Measurements from ENCODE around the gene CENPVL2.
"Not testable (repeated sequence)": the region's sequence is repeated elsewhere in the genome, so short reads cannot be mapped to it uniquely, and the experiment has no call there.

The CENPVL2 gene

GRCh38 chrX:51682720-51683062 is at the start of gene CENPVL2:
TSS of gene CENPVL2 (minus strand) at chrX:51682831. CDS start at chrX:51682831, 0 bp downstream.
- DNase-seq (ENCODE audit: low read depth, low spot score); in situ Hi-C loops (cut with HindIII; ENCODE audit: low sequenced_read_pairs); H3K4me3 ChIP-seq (ENCODE audit: low read depth, low read length): not testable (repeated sequence)

DNA sequence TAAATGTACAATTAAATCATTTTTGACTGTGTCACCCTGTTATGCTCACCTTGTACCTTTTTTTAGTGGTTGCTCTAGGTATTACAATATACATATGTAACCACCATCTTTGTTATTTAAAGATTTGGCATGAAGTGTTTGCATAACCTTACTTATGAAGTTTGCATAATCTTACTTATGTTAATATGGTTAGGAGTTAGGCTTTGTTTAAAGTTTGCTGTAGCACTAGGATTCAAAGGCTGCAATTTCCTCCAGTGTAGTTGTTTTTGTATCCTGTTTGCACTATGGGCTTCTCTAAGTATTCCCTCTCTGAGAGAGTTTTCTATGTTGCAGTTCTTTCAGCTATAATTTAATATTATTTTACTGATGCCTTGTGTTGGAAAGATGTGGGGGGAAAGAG is 45.6 kb upstream of the CENPVL2 start:
- no peak for DNase-seq (ENCODE audit: low read depth, low spot score)
- no peak for TF ChIP-seq CTCF (IDR thresholded peaks at IDR 0.05; ENCODE audit: low read depth, low read length)
- in situ Hi-C loops (cut with HindIII; ENCODE audit: low sequenced_read_pairs), result no loop called here
- no peak overlapping the region for H3K4me3 ChIP-seq (ENCODE audit: low read depth, low read length)

DNA sequence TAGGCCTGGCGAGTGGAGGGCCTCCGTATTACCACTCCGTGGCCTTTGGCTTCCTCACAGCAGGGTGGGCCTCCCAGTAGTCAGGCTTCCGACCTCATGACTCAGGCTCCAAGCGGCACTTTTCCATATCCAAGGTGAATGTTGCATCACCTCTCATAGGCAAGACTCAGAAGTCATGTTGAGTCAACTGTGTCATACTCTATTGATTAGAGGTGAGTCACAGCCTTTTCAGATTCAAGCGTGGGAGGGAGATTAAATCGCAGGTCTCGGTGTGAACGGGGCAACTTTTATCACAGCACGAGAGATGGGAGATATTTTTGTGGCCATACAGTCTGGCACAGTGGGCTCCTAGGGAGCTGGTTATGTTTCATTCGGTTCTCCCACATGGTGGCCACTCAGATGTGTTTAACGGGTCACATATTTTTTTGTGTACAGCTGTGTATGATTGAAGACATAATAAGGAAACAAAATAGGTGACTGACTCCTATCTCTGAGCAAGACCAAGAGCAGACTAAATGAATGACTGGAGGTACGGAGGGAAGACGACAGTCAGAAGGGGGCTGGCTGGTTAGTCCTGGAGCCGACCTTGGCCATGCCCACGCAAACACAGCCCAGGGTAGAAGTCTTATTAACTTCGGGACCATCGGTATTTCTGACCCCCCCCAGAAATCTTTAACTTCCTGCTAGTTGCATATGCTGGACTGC is 30.5 kb upstream of the CENPVL2 start:
- in situ Hi-C loops (cut with HindIII; ENCODE audit: low sequenced_read_pairs); H3K4me3 ChIP-seq (ENCODE audit: low read depth, low read length); DNase-seq (ENCODE audit: low read depth, low spot score): not testable (repeated sequence)

DNA sequence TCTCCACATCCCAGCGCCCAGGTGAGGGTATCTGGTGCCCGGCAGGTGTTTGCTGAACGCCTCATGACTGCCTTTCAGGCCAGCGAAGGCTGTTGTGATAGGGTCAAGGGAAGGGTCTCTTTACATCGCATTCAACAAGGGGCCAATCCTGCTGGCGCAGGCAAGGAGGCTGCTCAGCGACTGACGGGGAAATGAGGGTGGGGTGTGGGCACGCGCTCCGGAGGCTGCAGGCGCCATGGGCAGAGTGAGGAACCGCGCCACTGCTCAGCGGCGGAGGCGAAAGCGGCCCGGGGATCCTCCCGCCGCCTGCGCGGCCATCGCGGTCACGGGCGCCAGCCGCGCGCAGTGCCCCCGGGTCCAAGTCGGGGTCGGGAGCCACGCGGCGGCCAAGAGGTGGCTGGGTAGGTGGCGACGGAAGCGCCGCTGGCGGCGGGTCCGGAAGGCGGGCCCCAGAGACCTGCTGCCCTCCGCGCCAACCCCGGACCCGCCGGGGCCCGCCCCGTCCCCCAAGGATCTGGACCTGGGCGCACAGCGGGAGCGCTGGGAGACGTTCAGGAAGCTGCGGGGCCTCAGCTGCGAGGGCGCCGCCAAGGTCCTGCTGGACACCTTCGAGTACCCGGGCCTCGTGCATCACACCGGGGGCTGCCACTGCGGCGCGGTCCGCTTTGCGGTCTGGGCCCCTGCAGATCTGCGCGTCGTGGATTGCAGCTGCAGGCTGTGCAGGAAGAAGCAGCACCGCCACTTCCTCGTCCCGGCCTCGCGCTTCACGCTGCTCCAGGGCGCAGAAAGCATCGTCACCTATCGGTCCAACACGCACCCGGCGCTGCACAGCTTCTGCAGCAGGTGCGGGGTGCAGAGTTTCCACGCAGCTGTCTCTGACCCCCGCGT is 27.9 kb upstream of the CENPVL2 start, which contains the start of gene CENPVL1:
Gene CENPVL1, plus strand, starts transcription at position 236 of the 888 bp plus-strand sequence. Its CDS starts 0 bp downstream, at position 236.
- H3K4me3 ChIP-seq (ENCODE audit: low read depth, low read length); in situ Hi-C loops (cut with HindIII; ENCODE audit: low sequenced_read_pairs); DNase-seq (ENCODE audit: low read depth, low spot score): not testable (repeated sequence)

DNA sequence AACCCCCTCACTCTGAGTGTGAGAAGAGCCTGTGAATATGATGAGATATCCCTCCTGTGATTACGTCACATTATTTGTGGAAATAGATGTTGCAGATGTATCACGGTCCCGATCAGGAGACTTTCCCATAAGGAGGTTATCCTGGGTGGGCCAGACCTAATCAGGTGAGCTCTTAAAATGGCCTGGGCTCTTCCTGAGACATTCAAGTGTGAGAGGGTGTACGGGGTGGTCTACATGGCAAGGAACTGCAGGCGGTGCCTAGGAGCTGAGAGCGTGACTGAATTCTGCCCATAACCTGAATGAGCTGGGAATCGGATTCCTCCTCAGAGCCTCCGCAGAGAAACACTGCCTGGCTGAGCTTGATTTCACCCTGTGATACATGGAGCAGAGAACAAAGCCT is 14.8 kb upstream of the CENPVL2 start:
- TF ChIP-seq CTCF (IDR thresholded peaks at IDR 0.05; ENCODE audit: low read depth, low read length), result no peak
- in situ Hi-C loops (cut with HindIII; ENCODE audit: low sequenced_read_pairs), result no loop called here
- H3K4me3 ChIP-seq (ENCODE audit: low read depth, low read length), result no peak overlapping the region

GRCh38 chrX:51694254-51694653 is 11.6 kb upstream of the CENPVL2 start:
- no peak overlapping the region for H3K4me3 ChIP-seq (ENCODE audit: low read depth, low read length)
- DNase-seq (ENCODE audit: low read depth, low spot score), result no peak
- in situ Hi-C loops (cut with HindIII; ENCODE audit: low sequenced_read_pairs), result no loop called here
- TF ChIP-seq CTCF (IDR thresholded peaks at IDR 0.05; ENCODE audit: low read depth, low read length), result no peak

More for the DNA sequence above, 14.8 kb upstream of the CENPVL2 start:
- no peak for DNase-seq (ENCODE audit: low read depth, low spot score)

DNA sequence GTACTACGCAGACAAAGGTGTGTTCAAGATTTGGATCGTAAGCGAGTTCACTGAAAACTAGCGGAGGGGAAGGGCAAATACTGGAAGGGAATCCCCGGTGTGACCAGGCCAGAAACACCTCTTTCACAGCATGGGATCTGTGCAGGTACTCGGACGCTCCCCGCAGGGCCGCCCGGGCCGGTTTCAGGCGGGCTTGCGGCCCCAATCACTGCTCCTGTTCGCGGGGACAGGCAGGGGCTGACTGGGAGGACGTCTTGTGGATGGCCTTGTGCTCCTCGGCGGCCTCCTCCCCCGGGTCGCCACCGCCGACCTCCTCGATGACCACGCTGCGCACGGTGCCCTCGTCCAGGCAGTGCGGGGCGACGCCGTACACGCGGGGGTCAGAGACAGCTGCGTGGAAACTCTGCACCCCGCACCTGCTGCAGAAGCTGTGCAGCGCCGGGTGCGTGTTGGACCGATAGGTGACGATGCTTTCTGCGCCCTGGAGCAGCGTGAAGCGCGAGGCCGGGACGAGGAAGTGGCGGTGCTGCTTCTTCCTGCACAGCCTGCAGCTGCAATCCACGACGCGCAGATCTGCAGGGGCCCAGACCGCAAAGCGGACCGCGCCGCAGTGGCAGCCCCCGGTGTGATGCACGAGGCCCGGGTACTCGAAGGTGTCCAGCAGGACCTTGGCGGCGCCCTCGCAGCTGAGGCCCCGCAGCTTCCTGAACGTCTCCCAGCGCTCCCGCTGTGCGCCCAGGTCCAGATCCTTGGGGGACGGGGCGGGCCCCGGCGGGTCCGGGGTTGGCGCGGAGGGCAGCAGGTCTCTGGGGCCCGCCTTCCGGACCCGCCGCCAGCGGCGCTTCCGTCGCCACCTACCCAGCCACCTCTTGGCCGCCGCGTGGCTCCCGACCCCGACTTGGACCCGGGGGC is 567 bp downstream of the CENPVL2 start:
- in situ Hi-C loops (cut with HindIII; ENCODE audit: low sequenced_read_pairs); DNase-seq (ENCODE audit: low read depth, low spot score); H3K4me3 ChIP-seq (ENCODE audit: low read depth, low read length): not testable (repeated sequence)

DNA sequence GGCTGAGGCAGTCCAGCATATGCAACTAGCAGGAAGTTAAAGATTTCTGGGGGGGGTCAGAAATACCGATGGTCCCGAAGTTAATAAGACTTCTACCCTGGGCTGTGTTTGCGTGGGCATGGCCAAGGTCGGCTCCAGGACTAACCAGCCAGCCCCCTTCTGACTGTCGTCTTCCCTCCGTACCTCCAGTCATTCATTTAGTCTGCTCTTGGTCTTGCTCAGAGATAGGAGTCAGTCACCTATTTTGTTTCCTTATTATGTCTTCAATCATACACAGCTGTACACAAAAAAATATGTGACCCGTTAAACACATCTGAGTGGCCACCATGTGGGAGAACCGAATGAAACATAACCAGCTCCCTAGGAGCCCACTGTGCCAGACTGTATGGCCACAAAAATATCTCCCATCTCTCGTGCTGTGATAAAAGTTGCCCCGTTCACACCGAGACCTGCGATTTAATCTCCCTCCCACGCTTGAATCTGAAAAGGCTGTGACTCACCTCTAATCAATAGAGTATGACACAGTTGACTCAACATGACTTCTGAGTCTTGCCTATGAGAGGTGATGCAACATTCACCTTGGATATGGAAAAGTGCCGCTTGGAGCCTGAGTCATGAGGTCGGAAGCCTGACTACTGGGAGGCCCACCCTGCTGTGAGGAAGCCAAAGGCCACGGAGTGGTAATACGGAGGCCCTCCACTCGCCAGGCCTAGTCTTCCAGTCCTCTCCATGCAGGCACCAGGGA is 2.8 kb downstream of the CENPVL2 start:
- in situ Hi-C loops (cut with HindIII; ENCODE audit: low sequenced_read_pairs); H3K4me3 ChIP-seq (ENCODE audit: low read depth, low read length); DNase-seq (ENCODE audit: low read depth, low spot score): not testable (repeated sequence)
